NB4 (cell line): ENCODE results near the gene SEL1L3.

Experiments
- DNase-seq: peaks from one replicate; pipeline ENCODE4 v3.0.0; 2010; ENCODE audit warnings: low read depth
- H3K4me3 ChIP-seq: one replicate; pipeline ENCODE4 v1.5.1; 2011; ENCODE audit warnings: mild to moderate bottlenecking, low read depth, low read length, moderate library complexity
- CTCF ChIP-seq: IDR thresholded peaks from one replicate; pipeline ENCODE4 v1.5.1; 2012; ENCODE audit warnings: low read depth, low read length
- MAX ChIP-seq: IDR thresholded peaks from 2 replicates; pipeline ENCODE4 v1.6.1; 2011; ENCODE audit warnings: low read depth, low read length
- MYC ChIP-seq: IDR thresholded peaks from 2 replicates; pipeline ENCODE4 v1.6.1; 2011; ENCODE audit warnings: low read depth, low read length
- POLR2A ChIP-seq: IDR thresholded peaks from 2 replicates; pipeline ENCODE4 v1.6.1; 2011; ENCODE audit warnings: mild to moderate bottlenecking; ENCODE audit not compliant: insufficient read length; ENCODE audit errors: extremely low read depth

Gene SEL1L3

GRCh38 chr4:25713812-25714211, 149.0 kb downstream of the SEL1L3 start:
- H3K4me3 ChIP-seq: no peak overlapping the region
- no peak for TF ChIP-seq MAX
- no peak for TF ChIP-seq POLR2A
- TF ChIP-seq CTCF: no peak
- TF ChIP-seq MYC: no peak
- DNase-seq: no peak

GRCh38 chr4:25712611-25713010, 150.2 kb downstream of the SEL1L3 start:
- no peak for TF ChIP-seq MYC
- TF ChIP-seq POLR2A: no peak
- no peak for TF ChIP-seq MAX
- TF ChIP-seq CTCF: no peak
- H3K4me3 ChIP-seq: no peak overlapping the region
- DNase-seq: no peak

- no peak for DNase-seq
- TF ChIP-seq MAX: no peak
- no peak for TF ChIP-seq CTCF
- no peak for TF ChIP-seq POLR2A
- no peak for TF ChIP-seq MYC
These were observed 152.2 kb downstream of the SEL1L3 start for GRCh38 chr4:25710637-25711036.

GRCh38 chr4:25704516-25704915, 158.3 kb downstream of the SEL1L3 start:
- no peak for DNase-seq
- no peak overlapping the region for H3K4me3 ChIP-seq
- TF ChIP-seq CTCF: no peak

More at GRCh38 chr4:25710637-25711036, 152.2 kb downstream of the SEL1L3 start:
- H3K4me3 ChIP-seq: no peak overlapping the region

GRCh38 chr4:25703731-25704388, 158.9 kb downstream of the SEL1L3 start:
- H3K4me3 ChIP-seq: no peak overlapping the region
- no peak for DNase-seq
- no peak for TF ChIP-seq MYC
- no peak for TF ChIP-seq CTCF
- no peak for TF ChIP-seq MAX
- TF ChIP-seq POLR2A: no peak

GRCh38 chr4:25702848-25703247, 159.9 kb downstream of the SEL1L3 start:
- DNase-seq: peak; percentile 7

More at GRCh38 chr4:25702848-25703247, 159.9 kb downstream of the SEL1L3 start:
- H3K4me3 ChIP-seq: no peak overlapping the region
- TF ChIP-seq MAX (no peak), POLR2A (no peak), CTCF (no peak), MYC (no peak)
